Pons (tissue), 1 donor: ENCODE measurements around the gene CD22.
A peak's percentile ranks its signal among the peaks of the same experiment; 100 is the strongest.
"Not testable (repeated sequence)": the region's sequence is repeated elsewhere in the genome, so short reads cannot be mapped to it uniquely, and the experiment has no call there.

Source experiments
- DNase-seq: peaks from one replicate; pipeline ENCODE4 v3.0.0-alpha.2; 2016; ENCODE audit warnings: low spot score

Gene CD22

DNA sequence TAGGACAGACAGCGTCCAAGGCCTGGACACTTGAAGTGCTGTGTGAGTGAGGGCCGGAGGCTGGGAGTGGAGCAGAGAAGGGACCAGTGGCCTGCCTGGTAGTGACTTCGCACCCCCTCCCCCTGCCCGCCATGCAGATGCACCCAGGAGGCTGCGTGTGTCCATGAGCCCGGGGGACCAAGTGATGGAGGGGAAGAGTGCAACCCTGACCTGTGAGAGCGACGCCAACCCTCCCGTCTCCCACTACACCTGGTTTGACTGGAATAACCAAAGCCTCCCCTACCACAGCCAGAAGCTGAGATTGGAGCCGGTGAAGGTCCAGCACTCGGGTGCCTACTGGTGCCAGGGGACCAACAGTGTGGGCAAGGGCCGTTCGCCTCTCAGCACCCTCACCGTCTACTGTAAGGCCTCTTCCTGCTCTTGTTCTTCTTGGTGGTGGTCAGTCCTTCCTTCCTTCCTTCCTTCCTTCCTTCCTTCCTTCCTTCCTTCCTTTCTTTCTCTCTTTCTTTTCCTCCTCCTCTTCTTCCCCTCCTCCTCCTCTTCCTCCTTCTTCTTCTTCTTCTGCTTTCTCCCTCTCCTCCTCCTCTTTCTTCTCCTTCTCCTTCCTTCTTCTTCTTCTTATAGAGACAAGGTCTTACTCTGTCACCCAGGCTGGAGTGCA, 12.7 kb downstream of the CD22 start:
- DNase-seq: no peak

DNA sequence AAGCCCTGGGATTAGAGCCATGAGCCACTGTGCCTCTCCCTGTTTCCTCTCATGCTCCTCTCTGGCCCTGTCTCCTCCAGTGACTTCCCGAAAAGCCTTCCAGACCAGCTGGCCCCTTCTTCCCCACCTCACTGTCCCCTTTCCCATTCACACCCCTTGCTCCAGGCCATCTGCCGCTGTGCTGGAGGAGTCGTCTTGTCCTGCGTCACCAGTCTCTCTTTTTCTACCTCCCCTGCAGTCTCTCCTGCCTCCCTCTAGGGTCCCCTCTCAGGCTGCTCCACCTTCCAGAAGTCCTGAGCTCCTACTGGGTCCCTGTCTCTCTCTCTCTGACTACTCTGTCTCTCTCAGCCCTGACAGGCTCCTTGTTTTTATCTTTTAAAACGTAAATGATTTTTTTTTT, 13.4 kb downstream of the CD22 start:
- no peak for DNase-seq

DNA sequence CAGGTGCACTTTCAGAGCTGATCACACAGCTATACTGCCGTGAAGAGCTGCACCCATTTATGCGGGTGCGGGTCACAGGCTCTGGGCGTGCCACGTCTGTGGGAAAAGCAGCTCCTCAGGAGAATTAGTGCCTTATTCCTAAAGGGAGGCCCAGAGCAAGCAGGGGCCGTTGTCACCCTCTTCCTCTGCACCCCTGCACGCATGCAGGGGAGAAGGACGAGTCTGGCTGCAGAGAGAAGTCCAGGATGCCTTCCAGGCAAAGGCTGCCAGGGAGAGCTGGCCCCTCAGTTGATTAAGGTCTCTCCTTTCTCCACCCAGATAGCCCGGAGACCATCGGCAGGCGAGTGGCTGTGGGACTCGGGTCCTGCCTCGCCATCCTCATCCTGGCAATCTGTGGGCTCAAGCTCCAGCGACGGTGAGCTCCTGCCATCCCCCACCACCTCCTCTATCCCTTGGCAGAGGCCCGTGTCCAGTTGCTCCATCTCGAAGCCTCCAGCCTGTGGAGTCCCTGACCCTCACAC, 15.6 kb downstream of the CD22 start:
- DNase-seq: no peak

GRCh38 chr19:35345671-35346111, 16.7 kb downstream of the CD22 start:
- no peak for DNase-seq

GRCh38 chr19:35346193-35347052, 17.4 kb downstream of the CD22 start:
- DNase-seq: peak; percentile 19

GRCh38 chr19:35347171-35347929, 18.4 kb downstream of the CD22 start, which contains the start of gene FFAR1:
Gene FFAR1 (plus strand): TSS chr19:35347902. CDS start chr19:35351552, 3,650 bp downstream.
- DNase-seq: peak; percentile 69

- no peak for DNase-seq
Observed at GRCh38 chr19:35347930-35348298, 18.9 kb downstream of the CD22 start.

DNA sequence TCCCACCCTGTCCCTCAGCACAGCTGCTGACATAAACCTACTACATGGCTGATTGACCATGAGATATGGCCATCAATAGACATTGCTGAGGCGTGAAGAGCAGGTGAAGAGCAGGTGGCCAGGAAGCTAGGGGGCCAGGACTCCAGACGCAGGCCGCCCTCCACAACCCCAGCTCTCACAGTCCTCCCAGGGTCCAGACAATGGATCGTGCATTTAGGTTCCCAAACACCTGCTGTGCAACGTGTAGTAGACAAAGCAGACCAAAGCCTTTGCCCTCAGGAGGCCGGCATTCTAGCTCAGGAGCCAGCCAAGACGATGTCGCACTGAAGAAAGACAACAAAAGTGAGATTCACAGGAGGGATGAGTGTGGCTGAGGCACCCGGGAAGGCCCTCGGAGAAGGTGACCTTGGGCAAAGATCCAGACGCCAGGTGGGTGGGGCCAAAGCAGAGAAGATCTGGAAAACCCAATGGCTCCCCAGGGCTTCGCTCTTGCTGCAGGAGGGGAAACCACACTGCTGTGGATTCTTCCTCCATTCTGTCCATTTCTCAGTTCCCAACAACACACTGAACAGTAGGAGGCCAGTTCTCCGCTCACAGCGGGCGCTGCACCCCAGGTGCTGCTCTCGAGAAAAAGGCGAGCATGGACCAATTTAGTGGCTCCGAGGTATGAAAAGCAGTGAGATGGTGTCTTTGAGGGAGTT, 20.1 kb downstream of the CD22 start:
- DNase-seq: no peak

- no peak for DNase-seq
Observed at GRCh38 chr19:35349614-35350521, 20.9 kb downstream of the CD22 start.

DNA sequence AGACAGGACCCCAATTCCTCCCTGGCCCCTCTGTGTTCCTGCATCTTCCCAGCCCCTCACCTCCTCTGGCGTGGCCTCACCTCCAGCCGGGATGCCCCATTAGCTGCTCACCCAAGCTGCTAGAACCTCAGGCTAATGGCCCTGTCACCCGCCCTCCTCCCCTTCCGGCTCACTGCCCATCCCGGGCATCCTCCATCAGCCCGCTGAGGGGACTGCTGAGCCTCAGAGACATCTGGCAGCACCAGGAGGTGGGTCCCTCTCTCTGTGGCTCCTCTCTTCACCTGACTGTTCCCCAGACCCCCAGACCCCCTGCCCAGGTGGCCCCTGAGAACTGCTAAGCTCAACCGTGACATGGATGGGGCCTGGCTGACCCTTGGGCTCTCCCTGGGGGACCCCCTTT, 21.6 kb downstream of the CD22 start:
- no peak for DNase-seq

DNA sequence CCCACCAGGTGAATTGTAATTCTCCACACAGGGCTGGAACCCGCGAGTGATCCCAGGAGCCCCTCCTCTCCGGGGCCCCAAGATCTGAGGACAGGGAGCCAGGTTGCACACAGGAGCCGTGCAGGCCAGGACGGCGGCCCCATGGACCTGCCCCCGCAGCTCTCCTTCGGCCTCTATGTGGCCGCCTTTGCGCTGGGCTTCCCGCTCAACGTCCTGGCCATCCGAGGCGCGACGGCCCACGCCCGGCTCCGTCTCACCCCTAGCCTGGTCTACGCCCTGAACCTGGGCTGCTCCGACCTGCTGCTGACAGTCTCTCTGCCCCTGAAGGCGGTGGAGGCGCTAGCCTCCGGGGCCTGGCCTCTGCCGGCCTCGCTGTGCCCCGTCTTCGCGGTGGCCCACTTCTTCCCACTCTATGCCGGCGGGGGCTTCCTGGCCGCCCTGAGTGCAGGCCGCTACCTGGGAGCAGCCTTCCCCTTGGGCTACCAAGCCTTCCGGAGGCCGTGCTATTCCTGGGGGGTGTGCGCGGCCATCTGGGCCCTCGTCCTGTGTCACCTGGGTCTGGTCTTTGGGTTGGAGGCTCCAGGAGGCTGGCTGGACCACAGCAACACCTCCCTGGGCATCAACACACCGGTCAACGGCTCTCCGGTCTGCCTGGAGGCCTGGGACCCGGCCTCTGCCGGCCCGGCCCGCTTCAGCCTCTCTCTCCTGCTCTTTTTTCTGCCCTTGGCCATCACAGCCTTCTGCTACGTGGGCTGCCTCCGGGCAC, 22.6 kb downstream of the CD22 start:
- DNase-seq: no peak

DNA sequence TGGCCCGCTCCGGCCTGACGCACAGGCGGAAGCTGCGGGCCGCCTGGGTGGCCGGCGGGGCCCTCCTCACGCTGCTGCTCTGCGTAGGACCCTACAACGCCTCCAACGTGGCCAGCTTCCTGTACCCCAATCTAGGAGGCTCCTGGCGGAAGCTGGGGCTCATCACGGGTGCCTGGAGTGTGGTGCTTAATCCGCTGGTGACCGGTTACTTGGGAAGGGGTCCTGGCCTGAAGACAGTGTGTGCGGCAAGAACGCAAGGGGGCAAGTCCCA, 23.1 kb downstream of the CD22 start:
- DNase-seq: no peak

- peak; percentile 78 for DNase-seq
Observed at GRCh38 chr19:35352448-35353304, 23.7 kb downstream of the CD22 start.

GRCh38 chr19:35353635-35354034, 24.6 kb downstream of the CD22 start:
- DNase-seq: no peak

GRCh38 chr19:35354898-35355297, 25.9 kb downstream of the CD22 start:
- no peak for DNase-seq

GRCh38 chr19:35355791-35356460, 26.9 kb downstream of the CD22 start:
- no peak for DNase-seq

- peak; percentile 81 for DNase-seq
Observed at GRCh38 chr19:35357867-35358573, 29.0 kb downstream of the CD22 start, which contains the start of gene FFAR3. Gene FFAR3 (plus strand): TSS chr19:35358460. CDS start chr19:35358891, 431 bp downstream.

- not testable (repeated sequence) for DNase-seq
Observed at GRCh38 chr19:35358834-35359233, 29.8 kb downstream of the CD22 start.
